ENCODE data around the gene SLC10A7. TPM values are rescaled to one million over a fixed set of nuclear protein-coding genes. Genes with fewer than 3 reads are reported as not detected.

Gene SLC10A7
- total and polyA plus RNA-seq, 2 donors (not counting 1 experiment from before 2014, with no cell fraction given): 5.7 to 18.3 TPM

- CTCF ChIA-PET: interaction anchor here (0.8 to 6.2 kb wide), 5 partner anchors 8 to 755 kb away, joined by 3 to 96 read pairs (median 5); no protein-coding TSS in a partner anchor
Observed at GRCh38 chr4:146343199-146343598, 178.5 kb downstream of the SLC10A7 start.

More at GRCh38 chr4:146343199-146343598, 178.5 kb downstream of the SLC10A7 start:
- Histone ChIP-seq H3K36me3 (replicated peaks in 1 of 2; ENCODE audit: control extremely low read depth in 1 of 2, control insufficient read depth in 1 of 2, extremely low read depth in 1 of 2, insufficient read depth in 2 of 2, low read length in 1 of 2) (no peaks in the 10 kb centered on the region), H3K4me1 (ENCODE audit: control insufficient read depth in 2 of 2, insufficient read depth in 2 of 2, low read length in 2 of 2) (peaks cover 3 to 5% of the 10 kb centered on the region in 2 donors), H3K79me2 (ENCODE audit: control insufficient read depth, insufficient read depth, low read length) (no peaks in the 10 kb centered on the region), H2AFZ (ENCODE audit: insufficient read depth, low read depth, low read length, poor library complexity, severe bottlenecking) (no peak overlapping the region), H3K4me2 (replicated peaks; ENCODE audit: low read depth, low read length, poor library complexity, severe bottlenecking) (no peak overlapping the region), H3K27me3 (replicated peaks in 1 of 4; ENCODE audit: control extremely low read depth in 1 of 4, control insufficient read depth in 3 of 4, insufficient read depth in 4 of 4, low read length in 3 of 4) (no peaks in the 10 kb centered on the region), H3K9me3 (ENCODE audit: control extremely low read depth in 1 of 3, control insufficient read depth in 2 of 3, insufficient read depth in 1 of 3, low read length in 2 of 3) (no peaks in the 10 kb centered on the region), H3K4me3 (ENCODE audit: control extremely low read depth in 1 of 5, extremely low read depth in 1 of 5, insufficient read depth in 1 of 5, low read depth in 2 of 5, low read length in 4 of 5) (no peak overlapping the region), H3K9ac (ENCODE audit: low read length) (no peak overlapping the region), H4K20me1 (ENCODE audit: control insufficient read depth, insufficient read depth, low read length, poor library complexity, severe bottlenecking) (no peaks in the 10 kb centered on the region), H3K27ac (ENCODE audit: low read length in 2 of 2) (no peak overlapping the region)
- POLR2A ChIA-PET: no interaction called here
- DNase-seq (peak; percentile 5), ATAC-seq (ENCODE audit: low read depth) (no peak)
- no peak for TF ChIP-seq CTCF (IDR thresholded peaks at IDR 0.05)
- no peak for TF ChIP-seq EZH2 (IDR thresholded peaks at IDR 0.05; ENCODE audit: borderline replicate concordance, insufficient read depth, low read depth, low read length, poor library complexity, severe bottlenecking)
- no peak overlapping the region for H3K27ac Mint-ChIP-seq
- H3K4me1 Mint-ChIP-seq: peaks cover 9% of the 10 kb centered on the region
- intact Hi-C loops (cut with micrococcal nuclease): loop anchor here (1.0 to 5.0 kb wide), 5 partner anchors 573 to 1524 kb away; no protein-coding TSS in a partner anchor
- no peaks in the 10 kb centered on the region for H3K27me3 Mint-ChIP-seq
- no peak overlapping the region for H3K4me3 Mint-ChIP-seq
- H3K9me3 Mint-ChIP-seq (ENCODE audit: insufficient read depth): no peaks in the 10 kb centered on the region

All from B cell (primary cell).